Measurements from ENCODE around the gene TTLL12.
"Not testable (repeated sequence)": the region's sequence is repeated elsewhere in the genome, so short reads cannot be mapped to it uniquely, and the experiment has no call there.

GRCh38 chr22:43146332-43146731 is 40.6 kb downstream of the TTLL12 start:
- not testable (repeated sequence) for TF ChIP-seq CTCF (IDR thresholded peaks at IDR 0.05); EZH2 (IDR thresholded peaks at IDR 0.05; ENCODE audit: borderline replicate concordance, insufficient read depth, low read depth, low read length, poor library complexity, severe bottlenecking)

Measured in B cell (primary cell).